Activated T-cell treated with anti-CD3 and anti-CD28 coated beads, Interleukin-2, amount 50 U/mL, for 72 hours (primary cell): Measurements from ENCODE around the gene BTBD18. TPM values are rescaled to one million over a fixed set of nuclear protein-coding genes. Genes with fewer than 3 reads are reported as not detected.

Source experiments
- ATAC-seq, 2 donors: fragments of 150-1000 bp; cut with Tn5 transposase; replicated peaks in 1 of 2; 2 replicates each; pipeline ENCODE4 v1.10.0; 2021; ENCODE audit warnings: moderate library complexity in 2 of 2, mild to moderate bottlenecking in 1 of 2
- DNase-seq, 2 donors: peaks; one replicate each; pipeline ENCODE4 v3.0.0; 2021 to 2022; ENCODE audit warnings: mixed read lengths in 1 of 2
- H3K27ac Mint-ChIP-seq: one replicate; pipeline ENCODE4 v1.8.0; 2022; ENCODE audit warnings: mild to moderate bottlenecking, moderate library complexity, mixed read lengths
- H3K27me3 Mint-ChIP-seq: one replicate; pipeline ENCODE4 v1.8.0; 2022; ENCODE audit warnings: low read depth, mixed read lengths
- H3K36me3 Mint-ChIP-seq, 2 donors: one replicate each; pipeline ENCODE4 v1.8.0; 2022; ENCODE audit warnings: mixed read lengths in 2 of 2, mild to moderate bottlenecking in 1 of 2; ENCODE audit not compliant: insufficient read depth in 2 of 2
- H3K4me1 Mint-ChIP-seq: one replicate; pipeline ENCODE4 v1.8.0; 2022; ENCODE audit warnings: low read depth, mixed read lengths
- H3K4me3 Mint-ChIP-seq, 2 donors: one replicate each; pipeline ENCODE4 v1.8.0; 2022; ENCODE audit warnings: mild to moderate bottlenecking in 2 of 2, mixed read lengths in 2 of 2, moderate library complexity in 2 of 2
- H3K9me3 Mint-ChIP-seq, 2 donors: one replicate each; pipeline ENCODE4 v1.8.0; 2022; ENCODE audit warnings: mixed read lengths in 2 of 2
- total RNA-seq, 2 donors: library from RNA; stranded (reverse); gene quantifications; one replicate each; pipeline ENCODE4 v1.2.3, GENCODE V29; 2022

BTBD18 gene
- total RNA-seq, 2 donors from 2014 or later, result not detected

- Mint-ChIP-seq H3K36me3 (no peaks in the 10 kb centered on the region), H3K4me1 (peaks cover 7% of the 10 kb centered on the region), H3K27me3 (no peaks in the 10 kb centered on the region), H3K27ac (no peak overlapping the region), H3K4me3 (no peak overlapping the region), H3K9me3 (no peaks in the 10 kb centered on the region)
- DNase-seq (no peak), ATAC-seq (no peak)
Measured at GRCh38 chr11:57786436-57786835, 34.8 kb upstream of the BTBD18 start.

- no peak for DNase-seq
- ATAC-seq, result no peak
- no peak overlapping the region for H3K27ac Mint-ChIP-seq
- H3K4me3 Mint-ChIP-seq, result no peak overlapping the region
- peaks cover 8% of the 10 kb centered on the region for H3K4me1 Mint-ChIP-seq
- H3K36me3 Mint-ChIP-seq, result no peaks in the 10 kb centered on the region
- no peaks in the 10 kb centered on the region for H3K9me3 Mint-ChIP-seq
- H3K27me3 Mint-ChIP-seq, result no peaks in the 10 kb centered on the region
Measured at GRCh38 chr11:57785072-57785471, 33.5 kb upstream of the BTBD18 start.

- ATAC-seq (no peak), DNase-seq (no peak)
- H3K36me3 Mint-ChIP-seq, result no peaks in the 10 kb centered on the region
- no peaks in the 10 kb centered on the region for H3K27me3 Mint-ChIP-seq
- H3K4me1 Mint-ChIP-seq, result peaks cover 28% of the 10 kb centered on the region
- H3K9me3 Mint-ChIP-seq, result no peaks in the 10 kb centered on the region
- H3K4me3 Mint-ChIP-seq, result no peak overlapping the region
- no peak overlapping the region for H3K27ac Mint-ChIP-seq
Measured at GRCh38 chr11:57781529-57781943, 29.9 kb upstream of the BTBD18 start.

- H3K27me3 Mint-ChIP-seq, result no peaks in the 10 kb centered on the region
- no peak overlapping the region for H3K4me3 Mint-ChIP-seq
- no peak overlapping the region for H3K27ac Mint-ChIP-seq
- no peaks in the 10 kb centered on the region for H3K36me3 Mint-ChIP-seq
- no peak for DNase-seq
- ATAC-seq, result no peak
- no peaks in the 10 kb centered on the region for H3K9me3 Mint-ChIP-seq
- H3K4me1 Mint-ChIP-seq, result peaks cover 28% of the 10 kb centered on the region
Measured at GRCh38 chr11:57779276-57779675, 27.7 kb upstream of the BTBD18 start.

- Mint-ChIP-seq H3K9me3 (no peaks in the 10 kb centered on the region), H3K4me3 (no peak overlapping the region)
- ATAC-seq, result no peak
Measured at GRCh38 chr11:57778318-57779037, 26.9 kb upstream of the BTBD18 start.

GRCh38 chr11:57777969-57778317 is 26.3 kb upstream of the BTBD18 start:
- Mint-ChIP-seq H3K27ac (no peak overlapping the region), H3K4me3 (no peak overlapping the region), H3K4me1 (peaks cover 28% of the 10 kb centered on the region), H3K36me3 (no peaks in the 10 kb centered on the region), H3K27me3 (no peaks in the 10 kb centered on the region), H3K9me3 (no peaks in the 10 kb centered on the region)
- DNase-seq, result no peak
- ATAC-seq, result no peak

More at GRCh38 chr11:57778318-57779037, 26.9 kb upstream of the BTBD18 start:
- H3K27me3 Mint-ChIP-seq, result no peaks in the 10 kb centered on the region
- DNase-seq, result no peak
- H3K4me1 Mint-ChIP-seq, result peaks cover 28% of the 10 kb centered on the region
- H3K36me3 Mint-ChIP-seq, result no peaks in the 10 kb centered on the region
- H3K27ac Mint-ChIP-seq, result no peak overlapping the region

- no peak overlapping the region for H3K27ac Mint-ChIP-seq
- H3K4me3 Mint-ChIP-seq, result no peak overlapping the region
Measured at GRCh38 chr11:57776577-57777210, 25.1 kb upstream of the BTBD18 start.

GRCh38 chr11:57776031-57776521 is 24.5 kb upstream of the BTBD18 start:
- Mint-ChIP-seq H3K27me3 (no peaks in the 10 kb centered on the region), H3K36me3 (no peaks in the 10 kb centered on the region), H3K9me3 (no peaks in the 10 kb centered on the region), H3K4me3 (no peak overlapping the region), H3K27ac (no peak overlapping the region), H3K4me1 (peaks cover 22% of the 10 kb centered on the region)
- DNase-seq (no peak), ATAC-seq (no peak)

More at GRCh38 chr11:57776577-57777210, 25.1 kb upstream of the BTBD18 start:
- no peaks in the 10 kb centered on the region for H3K36me3 Mint-ChIP-seq
- peaks cover 28% of the 10 kb centered on the region for H3K4me1 Mint-ChIP-seq
- no peak for DNase-seq
- ATAC-seq, result no peak
- no peaks in the 10 kb centered on the region for H3K27me3 Mint-ChIP-seq
- H3K9me3 Mint-ChIP-seq, result no peaks in the 10 kb centered on the region

GRCh38 chr11:57775491-57775890 is 23.9 kb upstream of the BTBD18 start:
- Mint-ChIP-seq H3K27me3 (no peaks in the 10 kb centered on the region), H3K27ac (no peak overlapping the region), H3K4me1 (peaks cover 20% of the 10 kb centered on the region), H3K36me3 (no peaks in the 10 kb centered on the region), H3K4me3 (no peak overlapping the region), H3K9me3 (no peaks in the 10 kb centered on the region)
- ATAC-seq (no peak), DNase-seq (no peak)

GRCh38 chr11:57773026-57773598 is 21.5 kb upstream of the BTBD18 start:
- H3K36me3 Mint-ChIP-seq, result peaks cover 0 to 2% of the 10 kb centered on the region in 2 donors
- ATAC-seq (peak in 1 of 2 donors; percentile 25), DNase-seq (no peak)
- H3K4me3 Mint-ChIP-seq, result no peak overlapping the region
- H3K4me1 Mint-ChIP-seq, result no peaks in the 10 kb centered on the region
- H3K27me3 Mint-ChIP-seq, result no peaks in the 10 kb centered on the region
- no peaks in the 10 kb centered on the region for H3K9me3 Mint-ChIP-seq
- H3K27ac Mint-ChIP-seq, result no peak overlapping the region

GRCh38 chr11:57772562-57772961 is 20.9 kb upstream of the BTBD18 start:
- Mint-ChIP-seq H3K27ac (peak overlapping the region; percentile 26), H3K9me3 (no peaks in the 10 kb centered on the region), H3K4me1 (no peaks in the 10 kb centered on the region), H3K4me3 (no peak overlapping the region), H3K27me3 (no peaks in the 10 kb centered on the region), H3K36me3 (peaks cover 0 to 2% of the 10 kb centered on the region in 2 donors)
- DNase-seq (no peak), ATAC-seq (no peak)

- Mint-ChIP-seq H3K36me3 (peaks cover 0 to 2% of the 10 kb centered on the region in 2 donors), H3K9me3 (no peaks in the 10 kb centered on the region), H3K27me3 (no peaks in the 10 kb centered on the region), H3K4me1 (no peaks in the 10 kb centered on the region), H3K4me3 (no peak overlapping the region), H3K27ac (no peak overlapping the region)
- DNase-seq, result no peak
- no peak for ATAC-seq
Measured at GRCh38 chr11:57771365-57771764, 19.7 kb upstream of the BTBD18 start.

- Mint-ChIP-seq H3K4me3 (no peak overlapping the region), H3K9me3 (no peaks in the 10 kb centered on the region), H3K27me3 (no peaks in the 10 kb centered on the region), H3K36me3 (peaks cover 0 to 2% of the 10 kb centered on the region in 2 donors), H3K27ac (no peak overlapping the region), H3K4me1 (no peaks in the 10 kb centered on the region)
- ATAC-seq, result no peak
- DNase-seq, result no peak
Measured at GRCh38 chr11:57770793-57771192, 19.2 kb upstream of the BTBD18 start.
